H1 (cell line): ENCODE results near the gene ZNF512B. TPM values are rescaled to one million over a fixed set of nuclear protein-coding genes. Genes with fewer than 3 reads are reported as not detected.

Source experiments
- CTCF ChIA-PET: fragments of 300-600 bp; sonication (Branson Sonifier 250); formaldehyde crosslinking; loops from one replicate; lab custom pipeline; 2021; ENCODE audit not compliant: partially characterized antibody; lab: Charles Lee
- POLR2A ChIA-PET: fragments of 300-600 bp; sonication (Branson Sonifier 250); formaldehyde crosslinking; loops from one replicate; lab custom pipeline; 2021; ENCODE audit warnings: inconsistent platforms; ENCODE audit not compliant: partially characterized antibody; lab: Charles Lee
- DNase-seq, 2 experiments: peaks; one replicate each; pipeline versions ENCODE4 v3.0.0 to v3.0.0-alpha.2; 2010 to 2022; ENCODE audit warnings: low spot score in 2 of 2, low read depth in 1 of 2, mixed read lengths in 1 of 2
- FAIRE-seq: peaks from 2 replicates; lab custom pipeline; 2011; peaks lifted over from hg19 to GRCh38; lab: Jason Lieb, UNC
- H2AFZ ChIP-seq: 2 replicates; pipeline ENCODE4 v1.8.1; 2012; ENCODE audit warnings: low read length, inconsistent platforms
- H2AK5ac ChIP-seq: 2 replicates; pipeline ENCODE4 v1.6.1; 2013; ENCODE audit warnings: low read depth, low read length
- H2BK120ac ChIP-seq: replicated peaks from 2 replicates; pipeline ENCODE3; 2013; ENCODE audit warnings: low read depth, low read length, inconsistent platforms
- H2BK12ac ChIP-seq: 2 replicates; pipeline ENCODE4 v1.6.1; 2013; ENCODE audit warnings: low read depth, low read length
- H2BK15ac ChIP-seq: 2 replicates; pipeline ENCODE4 v1.6.1; 2013; ENCODE audit warnings: low read length
- H2BK20ac ChIP-seq: 2 replicates; pipeline ENCODE4 v1.6.1; 2013; ENCODE audit warnings: low read length
- H2BK5ac ChIP-seq: 2 replicates; pipeline ENCODE4 v1.6.1; 2013; ENCODE audit warnings: low read depth, low read length
- H3K14ac ChIP-seq: 2 replicates; pipeline ENCODE4 v1.6.1; 2013; ENCODE audit warnings: inconsistent platforms; ENCODE audit not compliant: insufficient read length
- H3K18ac ChIP-seq: 2 replicates; pipeline ENCODE4 v1.6.1; 2013; ENCODE audit warnings: low read length; ENCODE audit errors: extremely low read depth
- H3K23ac ChIP-seq: 2 replicates; pipeline ENCODE4 v1.6.1; 2013; ENCODE audit warnings: inconsistent platforms; ENCODE audit not compliant: insufficient read length
- H3K23me2 ChIP-seq: 2 replicates; pipeline ENCODE4 v1.6.1; 2013; ENCODE audit warnings: low read depth, low read length
- H3K27ac ChIP-seq: 2 replicates; pipeline ENCODE4 v1.6.1; 2011; ENCODE audit warnings: low read depth, low read length, inconsistent platforms
- H3K27me3 ChIP-seq, 4 experiments: replicated peaks in 1 of 4; 1 replicate in 1 of 4; 2 replicates in 3 of 4; pipeline versions ENCODE4 v1.6.1 to v1.8.1; 2011 to 2013; ENCODE audit warnings: low read length in 3 of 4, mild to moderate bottlenecking in 3 of 4, inconsistent platforms in 2 of 4, mixed read lengths in 2 of 4, moderate library complexity in 1 of 4; ENCODE audit not compliant: control insufficient read depth in 3 of 4, insufficient read depth in 3 of 4; ENCODE audit errors: extremely low read depth in 1 of 4
- H3K36me3 ChIP-seq, 4 experiments: 2 replicates each; pipeline versions ENCODE4 v1.6.1 to v1.8.1; 2011 to 2013; ENCODE audit warnings: mild to moderate bottlenecking in 4 of 4, low read length in 3 of 4, moderate library complexity in 2 of 4, control low read depth in 1 of 4, inconsistent platforms in 1 of 4; ENCODE audit not compliant: insufficient read depth in 4 of 4, control insufficient read depth in 2 of 4
- H3K4ac ChIP-seq: replicated peaks from 2 replicates; pipeline ENCODE3; 2013; ENCODE audit warnings: low read length, low read depth, mixed read lengths, inconsistent platforms; ENCODE audit not compliant: insufficient read length
- H3K4me1 ChIP-seq, 4 experiments: replicated peaks in 1 of 4; 1 replicate in 1 of 4; 2 replicates in 3 of 4; pipeline versions ENCODE4 v1.6.1 to v1.8.1; 2011 to 2013; ENCODE audit warnings: low read length in 3 of 4, inconsistent platforms in 2 of 4, mixed read lengths in 1 of 4; ENCODE audit not compliant: insufficient read depth in 4 of 4, control insufficient read depth in 3 of 4
- H3K4me2 ChIP-seq, 2 experiments: 2 replicates each; pipeline versions ENCODE4 v1.6.1 to v1.8.1; 2011 to 2013; ENCODE audit warnings: low read depth in 2 of 2, low read length in 2 of 2, control low read depth in 1 of 2, inconsistent platforms in 1 of 2, mild to moderate bottlenecking in 1 of 2; ENCODE audit not compliant: insufficient read depth in 1 of 2
- H3K4me3 ChIP-seq, 4 experiments: fragments of 200-600, 300-600 bp in 1 of 4; sonication (generic), shearing (Covaris generic), sonication (Bioruptor Twin) in 1 of 4; 2 replicates each; pipeline versions ENCODE4 v1.5.1 to v1.8.1; 2011 to 2016; ENCODE audit warnings: low read length in 4 of 4, low read depth in 3 of 4, control low read depth in 2 of 4, inconsistent platforms in 2 of 4, mild to moderate bottlenecking in 2 of 4, mixed read lengths in 1 of 4, moderate library complexity in 1 of 4; ENCODE audit not compliant: insufficient read depth in 2 of 4; ENCODE audit errors: extremely low read depth in 1 of 4
- H3K56ac ChIP-seq: replicated peaks from 2 replicates; pipeline ENCODE3; 2013; ENCODE audit warnings: low read depth, mild to moderate bottlenecking, mixed read lengths, low read length, inconsistent platforms; ENCODE audit not compliant: insufficient read length
- H3K79me1 ChIP-seq: 2 replicates; pipeline ENCODE4 v1.6.1; 2013; ENCODE audit warnings: low read depth, low read length, control low read depth
- H3K79me2 ChIP-seq, 2 experiments: 2 replicates each; pipeline versions ENCODE4 v1.6.1 to v1.8.1; 2012 to 2013; ENCODE audit warnings: low read length in 2 of 2, mild to moderate bottlenecking in 2 of 2, inconsistent platforms in 1 of 2; ENCODE audit not compliant: insufficient read depth in 2 of 2, control insufficient read depth in 1 of 2
- H3K9ac ChIP-seq, 4 experiments: replicated peaks in 1 of 4; 1 replicate in 1 of 4; 2 replicates in 3 of 4; pipeline versions ENCODE4 v1.6.1 to v1.8.1; 2011 to 2013; ENCODE audit warnings: low read depth in 3 of 4, low read length in 3 of 4, control low read depth in 2 of 4, mild to moderate bottlenecking in 2 of 4, moderate library complexity in 2 of 4, inconsistent platforms in 1 of 4; ENCODE audit errors: extremely low read depth in 1 of 4
- H3K9me3 ChIP-seq, 2 experiments: 2 replicates each; pipeline versions ENCODE4 v1.6.1 to v1.8.1; 2012 to 2013; ENCODE audit warnings: mild to moderate bottlenecking in 2 of 2, moderate library complexity in 2 of 2, control low read depth in 1 of 2, inconsistent platforms in 1 of 2, low read depth in 1 of 2, low read length in 1 of 2, mixed read lengths in 1 of 2; ENCODE audit not compliant: insufficient read depth in 2 of 2
- H4K20me1 ChIP-seq, 2 experiments: replicated peaks in 1 of 2; 2 replicates each; pipeline versions ENCODE3 to v1.8.1; 2011 to 2013; ENCODE audit warnings: inconsistent platforms in 2 of 2, low read length in 2 of 2, mild to moderate bottlenecking in 1 of 2; ENCODE audit not compliant: insufficient read depth in 2 of 2, control insufficient read depth in 1 of 2
- H4K5ac ChIP-seq: 2 replicates; pipeline ENCODE4 v1.6.1; 2013; ENCODE audit warnings: low read length, low read depth, mixed read lengths, inconsistent platforms; ENCODE audit not compliant: insufficient read length
- H4K8ac ChIP-seq: 2 replicates; pipeline ENCODE4 v1.8.0; 2013; ENCODE audit warnings: mild to moderate bottlenecking, moderate library complexity, low read length, inconsistent platforms; ENCODE audit not compliant: insufficient read depth; ENCODE audit errors: extremely low read depth
- H4K91ac ChIP-seq: replicated peaks from 2 replicates; pipeline ENCODE3; 2013; ENCODE audit warnings: low read length, mixed read lengths, inconsistent platforms; ENCODE audit not compliant: insufficient read length
- EGR1 ChIP-seq: IDR thresholded peaks from 2 replicates; pipeline ENCODE4 v1.6.1; 2011; ENCODE audit warnings: low read depth, low read length, borderline replicate concordance
- FOSL1 ChIP-seq: IDR thresholded peaks from 2 replicates; pipeline ENCODE4 v1.6.1; 2011; ENCODE audit warnings: mild to moderate bottlenecking, low read depth, low read length, moderate library complexity; ENCODE audit not compliant: insufficient read depth
- GABPA ChIP-seq: IDR thresholded peaks from 2 replicates; pipeline ENCODE4 v1.6.1; 2011; ENCODE audit warnings: mild to moderate bottlenecking, low read length, moderate library complexity, borderline replicate concordance; ENCODE audit not compliant: insufficient read depth
- GTF2F1 ChIP-seq: IDR thresholded peaks from 2 replicates; pipeline ENCODE4 v1.6.1; 2012; ENCODE audit warnings: low read depth, low read length, improper control_type of control experiment, borderline replicate concordance
- MAX ChIP-seq: IDR thresholded peaks from 2 replicates; pipeline ENCODE4 v1.6.1; 2012; ENCODE audit warnings: inconsistent platforms
- PHF8 ChIP-seq: fragments of 200-600 bp; sonication (generic); conservative IDR thresholded peaks from 2 replicates; pipeline ENCODE4 v1.7.1; 2012; ENCODE audit warnings: low read depth, mild to moderate bottlenecking, inconsistent platforms, low read length, moderate library complexity
- SIN3A ChIP-seq, 2 experiments: IDR thresholded peaks in 1 of 2; conservative IDR thresholded peaks in 1 of 2; 2 replicates each; pipeline ENCODE4 v1.6.1; 2011 to 2012; ENCODE audit warnings: low read length in 2 of 2, improper control_type of control experiment in 1 of 2, low read depth in 1 of 2, mild to moderate bottlenecking in 1 of 2
- SIRT6 ChIP-seq: IDR thresholded peaks from one replicate; pipeline ENCODE4 v1.7.1; 2012; ENCODE audit warnings: low read length, inconsistent platforms
- WGBS, 2 experiments: shearing (Covaris generic) in 1 of 2; methylation state at CpG; one replicate each; pipeline versions ENCODE4 v1.1.6 to v1.1.7; 2013 to 2015; ENCODE audit warnings: low lambda C conversion rate in 2 of 2, mixed read lengths in 2 of 2, inconsistent platforms in 1 of 2, low coverage in 1 of 2, missing lambda C conversion rate in 1 of 2; ENCODE audit not compliant: insufficient replicate concordance in 2 of 2, insufficient coverage in 1 of 2, insufficient read length in 1 of 2; ENCODE audit errors: extremely low coverage in 1 of 2, missing lambda C conversion rate in 1 of 2; 5-methylcytosine and 5-hydroxymethylcytosine counted together
- polyA plus RNA-seq, 7 experiments: library from polyadenylated mRNA; depleted of rRNA in 3 of 7; stranded (reverse) in 5 of 7; unstranded in 2 of 7; fragments of >200 nt in 5 of 7; fragments of 200-250 nt in 2 of 7; gene quantifications; 1 replicate in 5 of 7; 2 replicates in 1 of 7; 4 replicates in 1 of 7; pipeline versions ENCODE4 v1.2.1 to v1.2.3, GENCODE V29; 2011 to 2013; ENCODE audit warnings: missing spikeins in 2 of 7, mixed read lengths in 2 of 7
- total RNA-seq: library from RNA; stranded (reverse); fragmentation: NEBNext Ultra II Directional; extraction: Animal tissue kit (Norgen Biotek cat#: 25700); gene quantifications from 2 replicates; pipeline ENCODE4 v1.2.1, GENCODE V29; 2021
- TF ChIP-seq, protein P1 (sequence below): IDR thresholded peaks from 2 replicates; pipeline ENCODE4 v1.6.1; 2011; ENCODE audit warnings: low read depth, mild to moderate bottlenecking, low read length; ENCODE audit not compliant: insufficient read depth

Gene ZNF512B
- total and polyA plus RNA-seq, 2 of the 8 experiments (the other 6 are each of a cell fraction or from before 2014, with no cell fraction given): 7.3 to 26.6 TPM

- Histone ChIP-seq H3K4me1 (no peaks in the 10 kb centered on the region), H2BK120ac (no peak overlapping the region), H3K27me3 (no peaks in the 10 kb centered on the region), H3K36me3 (no peaks in the 10 kb centered on the region), H3K4ac (no peak overlapping the region), H2BK15ac (no peak overlapping the region), H3K23ac (no peak overlapping the region), H3K79me2 (peaks cover 0 to 9% of the 10 kb centered on the region in 2 experiments; a peak in 1 of 4 replicates), H3K79me1 (no peaks in the 10 kb centered on the region), H3K23me2 (no peaks in the 10 kb centered on the region), H2BK12ac (no peak overlapping the region), H2AFZ (no peak overlapping the region), H4K20me1 (peaks cover 0 to 2% of the 10 kb centered on the region in 2 experiments), H2AK5ac (no peak overlapping the region), H3K14ac (no peak overlapping the region), H4K5ac (no peak overlapping the region), H3K27ac (no peak overlapping the region), H4K91ac (no peak overlapping the region), H3K4me2 (no peak overlapping the region), H3K4me3 (no peak overlapping the region), H2BK5ac (no peak overlapping the region), H3K9ac (no peak overlapping the region), H2BK20ac (no peak overlapping the region), H3K56ac (no peak overlapping the region), H3K9me3 (no peaks in the 10 kb centered on the region; a peak in 1 of 4 replicates), H3K18ac (no peak overlapping the region), H4K8ac (no peak overlapping the region)
- ChIA-PET POLR2A (interaction anchor here (0.6 kb wide), 1 partner anchor 102 kb away, joined by 3 read pairs; no protein-coding TSS in a partner anchor), CTCF (interaction anchor here (1.1 to 1.7 kb wide), 6 partner anchors 10 to 61 kb away, joined by 3 to 7 read pairs (median 5); partner anchors contain the start of genes PRPF6 and TPD52L2)
- TF ChIP-seq GTF2F1 (no peak), GABPA (no peak), PHF8 (no peak), MAX (no peak), SIN3A (conservative IDR thresholded peaks at IDR 0.05 in 1 of 2, IDR thresholded peaks at IDR 0.05 in 1 of 2; ENCODE audit: low read depth in 1 of 2, low read length in 2 of 2) (no peak), FOSL1 (no peak), EGR1 (no peak), SIRT6 (no peak)
- TF ChIP-seq, protein P1, sequence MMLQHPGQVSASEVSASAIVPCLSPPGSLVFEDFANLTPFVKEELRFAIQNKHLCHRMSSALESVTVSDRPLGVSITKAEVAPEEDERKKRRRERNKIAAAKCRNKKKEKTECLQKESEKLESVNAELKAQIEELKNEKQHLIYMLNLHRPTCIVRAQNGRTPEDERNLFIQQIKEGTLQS: no peak
- DNase-seq: no peak
- no peak for FAIRE-seq
- WGBS, 2 experiments: 97% methylated on average over 13 of the region's 19 CpGs; no CpG with 5 or more reads in 1 of the 2 experiments
These were observed 50.6 kb downstream of the ZNF512B start for GRCh38 chr20:63919130-63919529.
